Measurements from ENCODE around the gene BPIFA3.
"Not testable (repeated sequence)": the region's sequence is repeated elsewhere in the genome, so short reads cannot be mapped to it uniquely, and the experiment has no call there.

Gene BPIFA3

GRCh38 chr20:33217052-33217451, at the start of gene BPIFA3:
Gene BPIFA3, plus strand, starts transcription at chr20:33217352. Its CDS starts 185 bp downstream, at chr20:33217537.
- no peak for DNase-seq

GRCh38 chr20:33167859-33168258, 49.3 kb upstream of the BPIFA3 start, which contains the start of gene BPIFA2:
Gene BPIFA2, plus strand, starts transcription at chr20:33168159. Its CDS starts 987 bp downstream, at chr20:33169146.
- DNase-seq = no peak

GRCh38 chr20:33169176-33169794, 47.9 kb upstream of the BPIFA3 start:
- DNase-seq = no peak

- DNase-seq = no peak
These were observed 44.4 kb upstream of the BPIFA3 start for GRCh38 chr20:33172781-33173180.

- no peak for DNase-seq
These were observed 42.0 kb upstream of the BPIFA3 start for GRCh38 chr20:33175123-33175522.

GRCh38 chr20:33176101-33176500, 41.1 kb upstream of the BPIFA3 start:
- DNase-seq = no peak

GRCh38 chr20:33177866-33178265, 39.3 kb upstream of the BPIFA3 start:
- no peak for DNase-seq

- DNase-seq = no peak
These were observed 38.4 kb upstream of the BPIFA3 start for GRCh38 chr20:33178726-33179125.

- no peak for DNase-seq
These were observed 37.0 kb upstream of the BPIFA3 start for GRCh38 chr20:33180169-33180568.

- no peak for DNase-seq
These were observed 35.6 kb upstream of the BPIFA3 start for GRCh38 chr20:33181482-33182093.

- no peak for DNase-seq
These were observed 33.8 kb upstream of the BPIFA3 start for GRCh38 chr20:33183312-33183711.

- DNase-seq = not testable (repeated sequence)
These were observed 32.0 kb upstream of the BPIFA3 start for GRCh38 chr20:33185031-33185590.

GRCh38 chr20:33187491-33187890, 29.7 kb upstream of the BPIFA3 start:
- DNase-seq = no peak

GRCh38 chr20:33188421-33188820, 28.7 kb upstream of the BPIFA3 start:
- no peak for DNase-seq

GRCh38 chr20:33191484-33191883, 25.7 kb upstream of the BPIFA3 start:
- no peak for DNase-seq

GRCh38 chr20:33191955-33192354, 25.2 kb upstream of the BPIFA3 start:
- no peak for DNase-seq

- no peak for DNase-seq
These were observed 24.1 kb upstream of the BPIFA3 start for GRCh38 chr20:33192912-33193501.

GRCh38 chr20:33199026-33199425, 18.1 kb upstream of the BPIFA3 start:
- DNase-seq = no peak

- no peak for DNase-seq
These were observed 14.7 kb upstream of the BPIFA3 start for GRCh38 chr20:33202451-33202850.

GRCh38 chr20:33203444-33203843, 13.7 kb upstream of the BPIFA3 start:
- DNase-seq = no peak

- peak; percentile 31 for DNase-seq
These were observed 7.4 kb upstream of the BPIFA3 start for GRCh38 chr20:33209789-33210188.

GRCh38 chr20:33210371-33210770, 6.8 kb upstream of the BPIFA3 start:
- DNase-seq = no peak

- DNase-seq = peak; percentile 11
These were observed 5.2 kb upstream of the BPIFA3 start for GRCh38 chr20:33211817-33212424.

GRCh38 chr20:33224399-33224798, 7.2 kb downstream of the BPIFA3 start:
- DNase-seq = no peak
